ENCODE results near the gene LIFR.

- TF ChIP-seq, protein P1, sequence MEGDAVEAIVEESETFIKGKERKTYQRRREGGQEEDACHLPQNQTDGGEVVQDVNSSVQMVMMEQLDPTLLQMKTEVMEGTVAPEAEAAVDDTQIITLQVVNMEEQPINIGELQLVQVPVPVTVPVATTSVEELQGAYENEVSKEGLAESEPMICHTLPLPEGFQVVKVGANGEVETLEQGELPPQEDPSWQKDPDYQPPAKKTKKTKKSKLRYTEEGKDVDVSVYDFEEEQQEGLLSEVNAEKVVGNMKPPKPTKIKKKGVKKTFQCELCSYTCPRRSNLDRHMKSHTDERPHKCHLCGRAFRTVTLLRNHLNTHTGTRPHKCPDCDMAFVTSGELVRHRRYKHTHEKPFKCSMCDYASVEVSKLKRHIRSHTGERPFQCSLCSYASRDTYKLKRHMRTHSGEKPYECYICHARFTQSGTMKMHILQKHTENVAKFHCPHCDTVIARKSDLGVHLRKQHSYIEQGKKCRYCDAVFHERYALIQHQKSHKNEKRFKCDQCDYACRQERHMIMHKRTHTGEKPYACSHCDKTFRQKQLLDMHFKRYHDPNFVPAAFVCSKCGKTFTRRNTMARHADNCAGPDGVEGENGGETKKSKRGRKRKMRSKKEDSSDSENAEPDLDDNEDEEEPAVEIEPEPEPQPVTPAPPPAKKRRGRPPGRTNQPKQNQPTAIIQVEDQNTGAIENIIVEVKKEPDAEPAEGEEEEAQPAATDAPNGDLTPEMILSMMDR (IDR thresholded peaks at IDR 0.05) = no peak
- TF ChIP-seq POLR2AphosphoS5 (IDR thresholded peaks at IDR 0.05) = no peak
Observed at GRCh38 chr5:38447786-38448185, 108.7 kb downstream of the LIFR start.

All from prostate gland (tissue), 2 donors.